H1 (cell line): Measurements from ENCODE around the gene DNAJC5G. TPM values are rescaled to one million over a fixed set of nuclear protein-coding genes. Genes with fewer than 3 reads are reported as not detected.

Experiments
- CTCF ChIA-PET: fragments of 300-600 bp; sonication (Branson Sonifier 250); formaldehyde crosslinking; loops from one replicate; lab custom pipeline; 2021; ENCODE audit not compliant: partially characterized antibody; lab: Charles Lee
- POLR2A ChIA-PET: fragments of 300-600 bp; sonication (Branson Sonifier 250); formaldehyde crosslinking; loops from one replicate; lab custom pipeline; 2021; ENCODE audit warnings: inconsistent platforms; ENCODE audit not compliant: partially characterized antibody; lab: Charles Lee
- DNase-seq, 2 experiments: peaks; one replicate each; pipeline versions ENCODE4 v3.0.0 to v3.0.0-alpha.2; 2010 to 2022; ENCODE audit warnings: low spot score in 2 of 2, low read depth in 1 of 2, mixed read lengths in 1 of 2
- FAIRE-seq: peaks from 2 replicates; lab custom pipeline; 2011; peaks lifted over from hg19 to GRCh38; lab: Jason Lieb, UNC
- H2AFZ ChIP-seq: 2 replicates; pipeline ENCODE4 v1.8.1; 2012; ENCODE audit warnings: low read length, inconsistent platforms
- H2AK5ac ChIP-seq: 2 replicates; pipeline ENCODE4 v1.6.1; 2013; ENCODE audit warnings: low read depth, low read length
- H2BK120ac ChIP-seq: replicated peaks from 2 replicates; pipeline ENCODE3; 2013; ENCODE audit warnings: low read depth, low read length, inconsistent platforms
- H2BK12ac ChIP-seq: 2 replicates; pipeline ENCODE4 v1.6.1; 2013; ENCODE audit warnings: low read depth, low read length
- H2BK15ac ChIP-seq: 2 replicates; pipeline ENCODE4 v1.6.1; 2013; ENCODE audit warnings: low read length
- H2BK20ac ChIP-seq: 2 replicates; pipeline ENCODE4 v1.6.1; 2013; ENCODE audit warnings: low read length
- H2BK5ac ChIP-seq: 2 replicates; pipeline ENCODE4 v1.6.1; 2013; ENCODE audit warnings: low read depth, low read length
- H3K14ac ChIP-seq: 2 replicates; pipeline ENCODE4 v1.6.1; 2013; ENCODE audit warnings: inconsistent platforms; ENCODE audit not compliant: insufficient read length
- H3K18ac ChIP-seq: 2 replicates; pipeline ENCODE4 v1.6.1; 2013; ENCODE audit warnings: low read length; ENCODE audit errors: extremely low read depth
- H3K23ac ChIP-seq: 2 replicates; pipeline ENCODE4 v1.6.1; 2013; ENCODE audit warnings: inconsistent platforms; ENCODE audit not compliant: insufficient read length
- H3K23me2 ChIP-seq: 2 replicates; pipeline ENCODE4 v1.6.1; 2013; ENCODE audit warnings: low read depth, low read length
- H3K27ac ChIP-seq: 2 replicates; pipeline ENCODE4 v1.6.1; 2011; ENCODE audit warnings: low read depth, low read length, inconsistent platforms
- H3K27me3 ChIP-seq, 4 experiments: replicated peaks in 1 of 4; 1 replicate in 1 of 4; 2 replicates in 3 of 4; pipeline versions ENCODE4 v1.6.1 to v1.8.1; 2011 to 2013; ENCODE audit warnings: low read length in 3 of 4, mild to moderate bottlenecking in 3 of 4, inconsistent platforms in 2 of 4, mixed read lengths in 2 of 4, moderate library complexity in 1 of 4; ENCODE audit not compliant: control insufficient read depth in 3 of 4, insufficient read depth in 3 of 4; ENCODE audit errors: extremely low read depth in 1 of 4
- H3K36me3 ChIP-seq, 4 experiments: 2 replicates each; pipeline versions ENCODE4 v1.6.1 to v1.8.1; 2011 to 2013; ENCODE audit warnings: mild to moderate bottlenecking in 4 of 4, low read length in 3 of 4, moderate library complexity in 2 of 4, control low read depth in 1 of 4, inconsistent platforms in 1 of 4; ENCODE audit not compliant: insufficient read depth in 4 of 4, control insufficient read depth in 2 of 4
- H3K4ac ChIP-seq: replicated peaks from 2 replicates; pipeline ENCODE3; 2013; ENCODE audit warnings: low read length, low read depth, mixed read lengths, inconsistent platforms; ENCODE audit not compliant: insufficient read length
- H3K4me1 ChIP-seq, 4 experiments: replicated peaks in 1 of 4; 1 replicate in 1 of 4; 2 replicates in 3 of 4; pipeline versions ENCODE4 v1.6.1 to v1.8.1; 2011 to 2013; ENCODE audit warnings: low read length in 3 of 4, inconsistent platforms in 2 of 4, mixed read lengths in 1 of 4; ENCODE audit not compliant: insufficient read depth in 4 of 4, control insufficient read depth in 3 of 4
- H3K4me2 ChIP-seq, 2 experiments: 2 replicates each; pipeline versions ENCODE4 v1.6.1 to v1.8.1; 2011 to 2013; ENCODE audit warnings: low read depth in 2 of 2, low read length in 2 of 2, control low read depth in 1 of 2, inconsistent platforms in 1 of 2, mild to moderate bottlenecking in 1 of 2; ENCODE audit not compliant: insufficient read depth in 1 of 2
- H3K4me3 ChIP-seq, 4 experiments: fragments of 200-600, 300-600 bp in 1 of 4; sonication (generic), shearing (Covaris generic), sonication (Bioruptor Twin) in 1 of 4; 2 replicates each; pipeline versions ENCODE4 v1.5.1 to v1.8.1; 2011 to 2016; ENCODE audit warnings: low read length in 4 of 4, low read depth in 3 of 4, control low read depth in 2 of 4, inconsistent platforms in 2 of 4, mild to moderate bottlenecking in 2 of 4, mixed read lengths in 1 of 4, moderate library complexity in 1 of 4; ENCODE audit not compliant: insufficient read depth in 2 of 4; ENCODE audit errors: extremely low read depth in 1 of 4
- H3K56ac ChIP-seq: replicated peaks from 2 replicates; pipeline ENCODE3; 2013; ENCODE audit warnings: low read depth, mild to moderate bottlenecking, mixed read lengths, low read length, inconsistent platforms; ENCODE audit not compliant: insufficient read length
- H3K79me1 ChIP-seq: 2 replicates; pipeline ENCODE4 v1.6.1; 2013; ENCODE audit warnings: low read depth, low read length, control low read depth
- H3K79me2 ChIP-seq, 2 experiments: 2 replicates each; pipeline versions ENCODE4 v1.6.1 to v1.8.1; 2012 to 2013; ENCODE audit warnings: low read length in 2 of 2, mild to moderate bottlenecking in 2 of 2, inconsistent platforms in 1 of 2; ENCODE audit not compliant: insufficient read depth in 2 of 2, control insufficient read depth in 1 of 2
- H3K9ac ChIP-seq, 4 experiments: replicated peaks in 1 of 4; 1 replicate in 1 of 4; 2 replicates in 3 of 4; pipeline versions ENCODE4 v1.6.1 to v1.8.1; 2011 to 2013; ENCODE audit warnings: low read depth in 3 of 4, low read length in 3 of 4, control low read depth in 2 of 4, mild to moderate bottlenecking in 2 of 4, moderate library complexity in 2 of 4, inconsistent platforms in 1 of 4; ENCODE audit errors: extremely low read depth in 1 of 4
- H3K9me3 ChIP-seq, 2 experiments: 2 replicates each; pipeline versions ENCODE4 v1.6.1 to v1.8.1; 2012 to 2013; ENCODE audit warnings: mild to moderate bottlenecking in 2 of 2, moderate library complexity in 2 of 2, control low read depth in 1 of 2, inconsistent platforms in 1 of 2, low read depth in 1 of 2, low read length in 1 of 2, mixed read lengths in 1 of 2; ENCODE audit not compliant: insufficient read depth in 2 of 2
- H4K20me1 ChIP-seq, 2 experiments: replicated peaks in 1 of 2; 2 replicates each; pipeline versions ENCODE3 to v1.8.1; 2011 to 2013; ENCODE audit warnings: inconsistent platforms in 2 of 2, low read length in 2 of 2, mild to moderate bottlenecking in 1 of 2; ENCODE audit not compliant: insufficient read depth in 2 of 2, control insufficient read depth in 1 of 2
- H4K5ac ChIP-seq: 2 replicates; pipeline ENCODE4 v1.6.1; 2013; ENCODE audit warnings: low read length, low read depth, mixed read lengths, inconsistent platforms; ENCODE audit not compliant: insufficient read length
- H4K8ac ChIP-seq: 2 replicates; pipeline ENCODE4 v1.8.0; 2013; ENCODE audit warnings: mild to moderate bottlenecking, moderate library complexity, low read length, inconsistent platforms; ENCODE audit not compliant: insufficient read depth; ENCODE audit errors: extremely low read depth
- H4K91ac ChIP-seq: replicated peaks from 2 replicates; pipeline ENCODE3; 2013; ENCODE audit warnings: low read length, mixed read lengths, inconsistent platforms; ENCODE audit not compliant: insufficient read length
- EGR1 ChIP-seq: IDR thresholded peaks from 2 replicates; pipeline ENCODE4 v1.6.1; 2011; ENCODE audit warnings: low read depth, low read length, borderline replicate concordance
- GABPA ChIP-seq: IDR thresholded peaks from 2 replicates; pipeline ENCODE4 v1.6.1; 2011; ENCODE audit warnings: mild to moderate bottlenecking, low read length, moderate library complexity, borderline replicate concordance; ENCODE audit not compliant: insufficient read depth
- JUND ChIP-seq: IDR thresholded peaks from 2 replicates; pipeline ENCODE4 v1.6.1; 2011; ENCODE audit warnings: mild to moderate bottlenecking, improper control_type of control experiment, low read length
- KDM4A ChIP-seq: IDR thresholded peaks from one replicate; pipeline ENCODE4 v1.7.1; 2012; ENCODE audit warnings: low read depth, mild to moderate bottlenecking, moderate library complexity, low read length, inconsistent platforms; ENCODE audit not compliant: severe bottlenecking
- NANOG ChIP-seq: IDR thresholded peaks from 2 replicates; pipeline ENCODE4 v1.6.1; 2011; ENCODE audit warnings: low read length, low read depth, mild to moderate bottlenecking, inconsistent platforms; ENCODE audit not compliant: insufficient read depth, poor library complexity, severe bottlenecking
- RAD21 ChIP-seq, 2 experiments: IDR thresholded peaks in 1 of 2; conservative IDR thresholded peaks in 1 of 2; 2 replicates each; pipeline ENCODE4 v1.6.1; 2011; ENCODE audit warnings: low read depth in 2 of 2, low read length in 2 of 2, improper control_type of control experiment in 1 of 2, inconsistent platforms in 1 of 2, mild to moderate bottlenecking in 1 of 2, moderate library complexity in 1 of 2
- RBBP5 ChIP-seq: IDR thresholded peaks from 2 replicates; pipeline ENCODE4 v1.7.1; 2012; ENCODE audit warnings: low read depth, mild to moderate bottlenecking, inconsistent platforms, low read length, moderate library complexity, borderline replicate concordance
- RFX5 ChIP-seq: IDR thresholded peaks from 2 replicates; pipeline ENCODE4 v1.6.1; 2011; ENCODE audit warnings: low read depth, low read length, improper control_type of control experiment, borderline replicate concordance
- SIN3A ChIP-seq, 2 experiments: IDR thresholded peaks in 1 of 2; conservative IDR thresholded peaks in 1 of 2; 2 replicates each; pipeline ENCODE4 v1.6.1; 2011 to 2012; ENCODE audit warnings: low read length in 2 of 2, improper control_type of control experiment in 1 of 2, low read depth in 1 of 2, mild to moderate bottlenecking in 1 of 2
- SP1 ChIP-seq: IDR thresholded peaks from 2 replicates; pipeline ENCODE4 v1.6.1; 2011; ENCODE audit warnings: low read depth, low read length
- SUZ12 ChIP-seq: fragments of 200-600 bp; sonication (generic); IDR thresholded peaks from 2 replicates; pipeline ENCODE4 v1.6.1; 2012; ENCODE audit warnings: mild to moderate bottlenecking, inconsistent platforms, low read length, moderate library complexity, mixed read lengths
- TAF7 ChIP-seq: optimal IDR thresholded peaks from 2 replicates; pipeline ENCODE3; 2011; ENCODE audit warnings: low read depth, mild to moderate bottlenecking, inconsistent platforms, low read length, moderate library complexity, borderline replicate concordance
- TCF12 ChIP-seq: IDR thresholded peaks from 2 replicates; pipeline ENCODE4 v1.6.1; 2011; ENCODE audit warnings: low read depth, mild to moderate bottlenecking, low read length
- YY1 ChIP-seq: IDR thresholded peaks from 2 replicates; pipeline ENCODE4 v1.6.1; 2011; ENCODE audit warnings: low read depth, mild to moderate bottlenecking, low read length
- WGBS, 2 experiments: shearing (Covaris generic) in 1 of 2; methylation state at CpG; one replicate each; pipeline versions ENCODE4 v1.1.6 to v1.1.7; 2013 to 2015; ENCODE audit warnings: low lambda C conversion rate in 2 of 2, mixed read lengths in 2 of 2, inconsistent platforms in 1 of 2, low coverage in 1 of 2, missing lambda C conversion rate in 1 of 2; ENCODE audit not compliant: insufficient replicate concordance in 2 of 2, insufficient coverage in 1 of 2, insufficient read length in 1 of 2; ENCODE audit errors: extremely low coverage in 1 of 2, missing lambda C conversion rate in 1 of 2; 5-methylcytosine and 5-hydroxymethylcytosine counted together
- polyA plus RNA-seq, 7 experiments: library from polyadenylated mRNA; depleted of rRNA in 3 of 7; stranded (reverse) in 5 of 7; unstranded in 2 of 7; fragments of >200 nt in 5 of 7; fragments of 200-250 nt in 2 of 7; gene quantifications; 1 replicate in 5 of 7; 2 replicates in 1 of 7; 4 replicates in 1 of 7; pipeline versions ENCODE4 v1.2.1 to v1.2.3, GENCODE V29; 2011 to 2013; ENCODE audit warnings: missing spikeins in 2 of 7, mixed read lengths in 2 of 7
- total RNA-seq: library from RNA; stranded (reverse); fragmentation: NEBNext Ultra II Directional; extraction: Animal tissue kit (Norgen Biotek cat#: 25700); gene quantifications from 2 replicates; pipeline ENCODE4 v1.2.1, GENCODE V29; 2021

The DNAJC5G gene
- total and polyA plus RNA-seq, 2 of the 8 experiments (the other 6 are each of a cell fraction or from before 2014, with no cell fraction given), result 0.83 to 1.4 TPM

- Histone ChIP-seq H3K36me3 (peaks cover 65 to 93% (median 88%) of the 10 kb centered on the region in 4 experiments), H3K23ac (no peak overlapping the region), H4K8ac (no peak overlapping the region), H3K56ac (no peak overlapping the region), H2BK120ac (no peak overlapping the region), H2BK15ac (no peak overlapping the region), H2BK20ac (no peak overlapping the region), H3K4me3 (no peak overlapping the region), H4K20me1 (peaks cover 4 to 18% of the 10 kb centered on the region in 2 experiments), H3K18ac (no peak overlapping the region), H4K91ac (no peak overlapping the region), H3K27ac (no peak overlapping the region), H2BK5ac (no peak overlapping the region), H3K4ac (no peak overlapping the region), H3K27me3 (no peaks in the 10 kb centered on the region), H2BK12ac (no peak overlapping the region), H3K9me3 (no peaks in the 10 kb centered on the region), H2AFZ (no peak overlapping the region), H3K9ac (no peak overlapping the region), H3K14ac (no peak overlapping the region), H2AK5ac (no peak overlapping the region), H3K79me1 (no peaks in the 10 kb centered on the region), H3K23me2 (no peaks in the 10 kb centered on the region), H3K4me2 (no peak overlapping the region), H3K79me2 (no peaks in the 10 kb centered on the region), H4K5ac (no peak overlapping the region), H3K4me1 (no peaks in the 10 kb centered on the region)
- whole genome bisulfite sequencing, 2 experiments, result 96% methylated on average over 9 of the region's 9 CpGs; no CpG with 5 or more reads in 1 of the 2 experiments
- FAIRE-seq, result no peak
- no peak for DNase-seq
- POLR2A ChIA-PET, result interaction anchor here (0.8 to 32.6 kb wide), 7 partner anchors 4 to 108 kb away, joined by 3 to 835 read pairs (median 5); partner anchors contain the start of gene CAD
- CTCF ChIA-PET, result interaction anchor here (0.8 to 3.9 kb wide), 9 partner anchors 8 to 169 kb away, joined by 3 to 32 read pairs (median 6); partner anchors contain the start of genes OST4 and TRIM54
- TF ChIP-seq NANOG (no peak), SIN3A (conservative IDR thresholded peaks at IDR 0.05 in 1 of 2, IDR thresholded peaks at IDR 0.05 in 1 of 2; ENCODE audit: low read depth in 1 of 2, low read length in 2 of 2) (no peak), EGR1 (no peak), GABPA (no peak), TAF7 (no peak), YY1 (no peak), KDM4A (no peak), SUZ12 (no peak), SP1 (no peak), TCF12 (no peak), RAD21 (IDR thresholded peaks at IDR 0.05 in 1 of 2, conservative IDR thresholded peaks at IDR 0.05 in 1 of 2; ENCODE audit: low read depth in 2 of 2, low read length in 2 of 2) (no peak), JUND (no peak), RBBP5 (no peak), RFX5 (no peak)
Measured at GRCh38 chr2:27240406-27240805, 34.8 kb upstream of the DNAJC5G start.
